Hepatocyte (in vitro differentiated cells): Measurements from ENCODE around the gene GNB1L. TPM values are rescaled to one million over a fixed set of nuclear protein-coding genes. Genes with fewer than 3 reads are reported as not detected.

ENCODE experiments used
- DNase-seq: peaks from one replicate; pipeline ENCODE4 v3.0.0-alpha.2; 2016; ENCODE audit warnings: low spot score
- H2AFZ ChIP-seq: fragments of 200-600 bp; sonication (generic); 2 replicates; pipeline ENCODE4 v1.6.0; 2016; ENCODE audit warnings: antibody characterized with exemption, mild to moderate bottlenecking
- H3K27ac ChIP-seq: fragments of 200-600 bp; sonication (generic); 2 replicates; pipeline ENCODE4 v1.5.1; 2016; ENCODE audit warnings: mild to moderate bottlenecking
- H3K27me3 ChIP-seq: fragments of 200-600 bp; sonication (generic); 2 replicates; pipeline ENCODE4 v1.6.1; 2016
- H3K36me3 ChIP-seq: fragments of 200-600 bp; sonication (generic); replicated peaks from 2 replicates; pipeline ENCODE4 v1.5.1; 2016; ENCODE audit warnings: low read depth; ENCODE audit not compliant: insufficient read depth
- H3K4me1 ChIP-seq: fragments of 200-600 bp; sonication (generic); 2 replicates; pipeline ENCODE4 v1.5.1; 2016; ENCODE audit warnings: mild to moderate bottlenecking, moderate library complexity; ENCODE audit not compliant: insufficient read depth
- H3K4me2 ChIP-seq: fragments of 200-600 bp; sonication (generic); 2 replicates; pipeline ENCODE4 v1.6.0; 2016
- H3K4me3 ChIP-seq: fragments of 200-600 bp; sonication (generic); 2 replicates; pipeline ENCODE4 v1.5.1; 2016; ENCODE audit warnings: mild to moderate bottlenecking
- H3K79me2 ChIP-seq: fragments of 200-600 bp; sonication (generic); 2 replicates; pipeline ENCODE4 v1.6.0; 2017; ENCODE audit warnings: mild to moderate bottlenecking
- H3K9me2 ChIP-seq: fragments of 200-600 bp; sonication (generic); replicated peaks from 2 replicates; pipeline ENCODE4 v1.6.0; 2017; ENCODE audit warnings: mild to moderate bottlenecking; ENCODE audit not compliant: insufficient read depth
- H3K9me3 ChIP-seq: fragments of 200-600 bp; sonication (generic); 2 replicates; pipeline ENCODE4 v1.5.1; 2016; ENCODE audit warnings: low read depth, mild to moderate bottlenecking
- H4K20me1 ChIP-seq: fragments of 200-600 bp; sonication (generic); 2 replicates; pipeline ENCODE4 v1.6.0; 2016; ENCODE audit warnings: mild to moderate bottlenecking; ENCODE audit not compliant: insufficient read depth, poor library complexity, severe bottlenecking
- EZH2 ChIP-seq: fragments of 200-600 bp; sonication (generic); IDR thresholded peaks from 2 replicates; pipeline ENCODE4 v1.6.1; 2016; ENCODE audit warnings: antibody characterized with exemption, mild to moderate bottlenecking, borderline replicate concordance
- EZH2phosphoT487 ChIP-seq: fragments of 200-600 bp; sonication (generic); IDR thresholded peaks from one replicate; pipeline ENCODE4 v1.6.1; 2018; ENCODE audit warnings: antibody characterized with exemption, mild to moderate bottlenecking, low read depth, moderate library complexity; ENCODE audit not compliant: unreplicated experiment, severe bottlenecking
- WGBS: methylation state at CpG from one replicate; pipeline ENCODE4 v1.1.6; 2016; ENCODE audit warnings: low lambda C conversion rate; ENCODE audit errors: missing lambda C conversion rate; 5-methylcytosine and 5-hydroxymethylcytosine counted together
- polyA plus RNA-seq: library from polyadenylated mRNA; unstranded; fragments of >200 nt; fragmentation: Nextera tagmentation; extraction: Ambion mirVana; gene quantifications from 2 replicates; pipeline ENCODE4 v1.2.1, GENCODE V29; 2016
- total RNA-seq: library from RNA; depleted of rRNA; stranded (reverse); fragments of >200 nt; gene quantifications from 2 replicates; pipeline ENCODE4 v1.2.3, GENCODE V29; 2014
- TF ChIP-seq, protein P1 (sequence below): fragments of 200-600 bp; sonication (generic); IDR thresholded peaks from 2 replicates; pipeline ENCODE4 v1.5.1; 2016; ENCODE audit warnings: antibody characterized with exemption, mild to moderate bottlenecking; ENCODE audit not compliant: poor library complexity

Gene GNB1L
- total and polyA plus RNA-seq, 2 experiments from 2014 or later, result 4.1 to 8.5 TPM

GRCh38 chr22:19809741-19810140 is 44.9 kb downstream of the GNB1L start:
- H3K79me2 ChIP-seq, result no peaks in the 10 kb centered on the region
- H3K27me3 ChIP-seq, result no peaks in the 10 kb centered on the region
- no peaks in the 10 kb centered on the region for H3K4me1 ChIP-seq
- 96% methylated on average over 3 of the region's 3 CpGs for WGBS
- no peaks in the 10 kb centered on the region for H4K20me1 ChIP-seq
- no peak overlapping the region for H3K4me3 ChIP-seq
- no peak for DNase-seq
- no peak overlapping the region for H2AFZ ChIP-seq
- H3K36me3 ChIP-seq, result no peaks in the 10 kb centered on the region
- no peak for TF ChIP-seq EZH2
- H3K9me2 ChIP-seq, result no peaks in the 10 kb centered on the region
- H3K27ac ChIP-seq, result no peak overlapping the region
- H3K9me3 ChIP-seq, result no peaks in the 10 kb centered on the region
- H3K4me2 ChIP-seq, result no peak overlapping the region

GRCh38 chr22:19808873-19809478 is 45.7 kb downstream of the GNB1L start:
- Histone ChIP-seq H3K4me1 (no peaks in the 10 kb centered on the region), H3K9me2 (no peaks in the 10 kb centered on the region), H3K79me2 (no peaks in the 10 kb centered on the region), H3K27ac (no peak overlapping the region), H3K9me3 (no peaks in the 10 kb centered on the region), H3K36me3 (no peaks in the 10 kb centered on the region), H3K27me3 (no peaks in the 10 kb centered on the region), H3K4me2 (no peak overlapping the region), H3K4me3 (no peak overlapping the region), H4K20me1 (no peaks in the 10 kb centered on the region), H2AFZ (no peak overlapping the region)
- DNase-seq, result no peak
- WGBS, result 91% methylated on average over 11 of the region's 11 CpGs
- TF ChIP-seq, protein P1, sequence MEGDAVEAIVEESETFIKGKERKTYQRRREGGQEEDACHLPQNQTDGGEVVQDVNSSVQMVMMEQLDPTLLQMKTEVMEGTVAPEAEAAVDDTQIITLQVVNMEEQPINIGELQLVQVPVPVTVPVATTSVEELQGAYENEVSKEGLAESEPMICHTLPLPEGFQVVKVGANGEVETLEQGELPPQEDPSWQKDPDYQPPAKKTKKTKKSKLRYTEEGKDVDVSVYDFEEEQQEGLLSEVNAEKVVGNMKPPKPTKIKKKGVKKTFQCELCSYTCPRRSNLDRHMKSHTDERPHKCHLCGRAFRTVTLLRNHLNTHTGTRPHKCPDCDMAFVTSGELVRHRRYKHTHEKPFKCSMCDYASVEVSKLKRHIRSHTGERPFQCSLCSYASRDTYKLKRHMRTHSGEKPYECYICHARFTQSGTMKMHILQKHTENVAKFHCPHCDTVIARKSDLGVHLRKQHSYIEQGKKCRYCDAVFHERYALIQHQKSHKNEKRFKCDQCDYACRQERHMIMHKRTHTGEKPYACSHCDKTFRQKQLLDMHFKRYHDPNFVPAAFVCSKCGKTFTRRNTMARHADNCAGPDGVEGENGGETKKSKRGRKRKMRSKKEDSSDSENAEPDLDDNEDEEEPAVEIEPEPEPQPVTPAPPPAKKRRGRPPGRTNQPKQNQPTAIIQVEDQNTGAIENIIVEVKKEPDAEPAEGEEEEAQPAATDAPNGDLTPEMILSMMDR, result no peak

DNA sequence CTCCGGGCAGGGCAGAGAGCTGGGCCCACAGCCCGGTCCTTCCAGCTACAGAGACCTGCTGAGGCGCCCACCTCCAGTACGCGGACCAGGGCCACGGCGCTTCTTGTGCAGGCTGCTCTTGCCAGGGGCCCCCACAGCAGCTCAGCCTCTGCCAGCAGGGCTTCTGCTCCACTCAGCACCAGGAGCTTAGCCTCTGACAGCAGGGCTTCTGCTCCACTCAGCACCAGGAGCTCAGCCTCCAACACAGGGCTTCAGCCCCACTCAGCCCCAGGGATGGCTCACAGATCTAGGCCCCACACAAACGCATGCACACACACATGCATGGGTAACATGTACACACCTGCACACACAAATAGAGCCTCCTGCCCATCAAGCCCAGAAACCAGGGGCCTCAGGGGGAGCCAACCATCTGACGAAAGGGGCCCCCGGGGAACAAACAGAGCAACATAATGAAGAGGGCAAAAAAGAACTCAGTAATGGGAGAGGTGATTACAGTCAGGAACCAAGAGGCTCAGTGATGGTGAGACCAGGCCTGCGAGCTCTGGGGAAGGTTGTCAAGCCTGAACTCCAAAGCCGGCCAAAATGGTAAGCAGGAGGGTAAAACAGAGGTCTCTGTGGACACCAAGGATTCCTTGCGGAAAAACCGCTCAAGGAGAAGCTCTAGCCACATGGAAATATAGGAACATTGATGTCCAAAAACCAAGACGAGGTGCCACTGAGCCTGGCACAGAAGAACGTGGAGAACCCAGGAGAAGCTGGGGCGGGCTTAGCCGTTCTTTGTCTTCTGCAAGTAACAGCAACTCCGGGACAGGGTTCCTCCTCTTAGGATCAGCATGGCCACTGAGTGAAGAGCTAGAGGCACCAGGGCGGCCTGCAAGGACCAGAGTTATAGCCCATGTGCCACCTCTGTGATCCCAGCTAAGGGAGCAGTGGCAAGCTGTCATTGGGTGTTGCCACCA is 46.5 kb downstream of the GNB1L start:
- H3K9me2 ChIP-seq, result no peaks in the 10 kb centered on the region
- H2AFZ ChIP-seq, result no peak overlapping the region
- no peaks in the 10 kb centered on the region for H3K27me3 ChIP-seq
- H4K20me1 ChIP-seq, result no peaks in the 10 kb centered on the region
- H3K79me2 ChIP-seq, result no peaks in the 10 kb centered on the region
- WGBS, result 95% methylated on average over 20 of the region's 20 CpGs
- H3K36me3 ChIP-seq, result no peaks in the 10 kb centered on the region
- no peaks in the 10 kb centered on the region for H3K9me3 ChIP-seq
- DNase-seq, result peak; percentile 2
- no peaks in the 10 kb centered on the region for H3K4me1 ChIP-seq
- no peak overlapping the region for H3K4me3 ChIP-seq
- H3K4me2 ChIP-seq, result no peak overlapping the region
- TF ChIP-seq EZH2 (no peak), EZH2phosphoT487 (no peak)
- TF ChIP-seq, protein P1, result no peak
- H3K27ac ChIP-seq, result no peak overlapping the region
